Panc1 (cell line): Measurements from ENCODE around the gene PGRMC2. TPM values are rescaled to one million over a fixed set of nuclear protein-coding genes. Genes with fewer than 3 reads are reported as not detected.

ENCODE experiments used
- ATAC-seq: fragments of 200-7000 bp; cut with Tn5 transposase; 2 replicates; pipeline ENCODE4 v1.9.1; 2020; ENCODE audit warnings: mild to moderate bottlenecking, moderate library complexity
- BruUV-seq: library from RNA; stranded (reverse); fragments of 400-500 nt; replicated peaks from 2 replicates; lab custom pipeline; 2021; lab: Mats Ljungman, UMichigan
- CTCF ChIA-PET: fragments of 300-600 bp; sonication (Branson Sonifier 250); formaldehyde crosslinking; loops from one replicate; lab custom pipeline; 2022; ENCODE audit warnings: antibody characterized with exemption; lab: Charles Lee
- POLR2A ChIA-PET: fragments of 300-600 bp; sonication (Branson Sonifier 250); formaldehyde crosslinking; loops from one replicate; lab custom pipeline; 2022; ENCODE audit warnings: antibody characterized with exemption; lab: Charles Lee
- DNase-seq: peaks from one replicate; pipeline ENCODE4 v3.0.0-alpha.2; 2010; ENCODE audit warnings: low read depth, low spot score
- H3K27ac ChIP-seq: 2 replicates; pipeline ENCODE4 v1.5.1; 2011; ENCODE audit warnings: mild to moderate bottlenecking, low read length, inconsistent platforms
- H3K27me3 ChIP-seq: fragments of 200-500 bp; sonication (Bioruptor generic); 2 replicates; pipeline ENCODE4 v1.6.0; 2014; ENCODE audit warnings: low read length, inconsistent platforms; ENCODE audit not compliant: control insufficient read depth, insufficient read depth
- H3K36me3 ChIP-seq: fragments of 200-500 bp; sonication (Bioruptor generic); 2 replicates; pipeline ENCODE4 v1.5.1; 2014; ENCODE audit warnings: inconsistent platforms, mild to moderate bottlenecking, low read length, moderate library complexity; ENCODE audit not compliant: control insufficient read depth, insufficient read depth
- H3K4me1 ChIP-seq: 2 replicates; pipeline ENCODE4 v1.5.1; 2011; ENCODE audit warnings: inconsistent platforms, mild to moderate bottlenecking, low read length, moderate library complexity; ENCODE audit not compliant: control insufficient read depth, insufficient read depth
- H3K4me3 ChIP-seq, 2 experiments: 2 replicates each; pipeline ENCODE4 v1.5.1; 2011 to 2012; ENCODE audit warnings: low read depth in 2 of 2, low read length in 2 of 2, mild to moderate bottlenecking in 2 of 2, inconsistent platforms in 1 of 2, moderate library complexity in 1 of 2
- H3K9me3 ChIP-seq: fragments of 200-500 bp; sonication (Bioruptor generic); 2 replicates; pipeline ENCODE4 v1.5.1; 2014; ENCODE audit warnings: low read depth, mild to moderate bottlenecking, inconsistent platforms, low read length, moderate library complexity; ENCODE audit not compliant: control insufficient read depth, insufficient read depth
- CTCF ChIP-seq: fragments of 450-650 bp; IDR thresholded peaks from 2 replicates; pipeline ENCODE4 v1.5.1; 2017; ENCODE audit warnings: mild to moderate bottlenecking
- POLR2AphosphoS5 ChIP-seq: IDR thresholded peaks from 2 replicates; pipeline ENCODE4 v1.6.1; 2012; ENCODE audit warnings: mild to moderate bottlenecking, low read depth, low read length, moderate library complexity
- REST ChIP-seq, 2 experiments: IDR thresholded peaks; 2 replicates each; pipeline ENCODE4 v1.6.1; 2011 to 2012; ENCODE audit warnings: low read depth in 2 of 2, control low read depth in 1 of 2, low read length in 1 of 2, mild to moderate bottlenecking in 1 of 2, moderate library complexity in 1 of 2; ENCODE audit not compliant: insufficient read depth in 1 of 2
- SIN3A ChIP-seq: IDR thresholded peaks from 2 replicates; pipeline ENCODE4 v1.6.1; 2012; ENCODE audit warnings: low read depth, mild to moderate bottlenecking, low read length, moderate library complexity, borderline replicate concordance; ENCODE audit not compliant: insufficient read depth
- TCF7L2 ChIP-seq: IDR thresholded peaks from 2 replicates; pipeline ENCODE4 v1.6.1; 2011; ENCODE audit warnings: mild to moderate bottlenecking, low read depth, low read length, inconsistent platforms
- in situ Hi-C: cut with HindIII; loops from 2 replicates; pipeline ENCODE4 v1.10.0; 2016; ENCODE audit warnings: low sequenced_read_pairs, low pct_unique_long_range_greater_than_20kb
- intact Hi-C: fragments of 100-400 bp; cut with micrococcal nuclease; formaldehyde crosslinking; loops from one replicate; pipeline ENCODE4 v1.10.0; 2022; ENCODE audit not compliant: unreplicated experiment
- total RNA-seq: library from RNA; stranded (reverse); gene quantifications from one replicate; pipeline ENCODE4 v1.2.1, GENCODE V29; 2021; ENCODE audit not compliant: unreplicated experiment

PGRMC2 gene
- total RNA-seq, 1 experiment from 2014 or later: 47.6 TPM

GRCh38 chr4:128298852-128299251 lies 11.2 kb upstream of the PGRMC2 start:
- POLR2A ChIA-PET: no interaction called here
- DNase-seq (no peak), ATAC-seq (no peak)
- Histone ChIP-seq H3K27me3 (no peaks in the 10 kb centered on the region), H3K27ac (no peak overlapping the region), H3K9me3 (no peaks in the 10 kb centered on the region), H3K4me3 (no peak overlapping the region), H3K36me3 (peaks cover 2% of the 10 kb centered on the region; the same call in 1 of the 2 replicates), H3K4me1 (no peaks in the 10 kb centered on the region)
- TF ChIP-seq CTCF (no peak), SIN3A (no peak), POLR2AphosphoS5 (no peak), TCF7L2 (no peak), REST (IDR thresholded peaks at IDR 0.05; ENCODE audit: insufficient read depth in 1 of 2, low read depth in 2 of 2, low read length in 1 of 2) (no peak)
- no TSS peak for BruUV-seq
- in situ Hi-C loops (no loop called here), intact Hi-C loops (no loop called here)
- CTCF ChIA-PET: no interaction called here

- CTCF ChIA-PET: no interaction called here
- no peaks in the 10 kb centered on the region for H3K9me3 ChIP-seq
Measured at GRCh38 chr4:128298146-128298758, 10.6 kb upstream of the PGRMC2 start.

More at GRCh38 chr4:128298146-128298758, 10.6 kb upstream of the PGRMC2 start:
- BruUV-seq: no TSS peak
- TF ChIP-seq SIN3A (no peak), TCF7L2 (no peak), POLR2AphosphoS5 (no peak), REST (IDR thresholded peaks at IDR 0.05; ENCODE audit: insufficient read depth in 1 of 2, low read depth in 2 of 2, low read length in 1 of 2) (no peak), CTCF (no peak)
- ATAC-seq: no peak
- H3K4me1 ChIP-seq: no peaks in the 10 kb centered on the region
- POLR2A ChIA-PET: no interaction called here
- in situ Hi-C loops (no loop called here), intact Hi-C loops (no loop called here)
- H3K27ac ChIP-seq: no peak overlapping the region
- H3K36me3 ChIP-seq: peaks cover 2% of the 10 kb centered on the region; the same call in 1 of the 2 replicates
- H3K27me3 ChIP-seq: no peaks in the 10 kb centered on the region
- no peak overlapping the region for H3K4me3 ChIP-seq
- no peak for DNase-seq
